C1 segment of cervical spinal cord (tissue), 14 donors: Measurements from ENCODE around the gene ZNF385B.

Experiments
- DNase-seq, 14 donors: peaks; one replicate each; lab custom pipeline; 2025; lab: John Stamatoyannopoulos, UW

The ZNF385B gene

GRCh38 chr2:179393481-179393880, 467.9 kb downstream of the ZNF385B start:
- DNase-seq, result no peak
